Measurements from ENCODE around the gene SAMD14.
A peak's percentile ranks its signal among the peaks of the same experiment; 100 is the strongest.

The SAMD14 gene

GRCh38 chr17:50165066-50165465, 35.1 kb upstream of the SAMD14 start:
- DNase-seq (ENCODE audit: low spot score) = no peak

- no peak for DNase-seq (ENCODE audit: low spot score)
Measured at GRCh38 chr17:50164697-50164988, 34.7 kb upstream of the SAMD14 start.

GRCh38 chr17:50163843-50164696, 34.1 kb upstream of the SAMD14 start:
- no peak for DNase-seq (ENCODE audit: low spot score)

GRCh38 chr17:50162466-50163254, 32.7 kb upstream of the SAMD14 start:
- no peak for DNase-seq (ENCODE audit: low spot score)

- no peak for DNase-seq (ENCODE audit: low spot score)
Measured at GRCh38 chr17:50161911-50162288, 31.9 kb upstream of the SAMD14 start.

GRCh38 chr17:50161023-50161910, 31.3 kb upstream of the SAMD14 start:
- peak; percentile 94 for DNase-seq (ENCODE audit: low spot score)

- no peak for DNase-seq (ENCODE audit: low spot score)
Measured at GRCh38 chr17:50157891-50158290, 27.9 kb upstream of the SAMD14 start.

GRCh38 chr17:50155115-50155819, 25.3 kb upstream of the SAMD14 start:
- no peak for DNase-seq (ENCODE audit: low spot score)

GRCh38 chr17:50154604-50155003, 24.6 kb upstream of the SAMD14 start:
- no peak for DNase-seq (ENCODE audit: low spot score)

GRCh38 chr17:50153650-50154575, 24.0 kb upstream of the SAMD14 start:
- DNase-seq (ENCODE audit: low spot score) = no peak

GRCh38 chr17:50152736-50153135, 22.8 kb upstream of the SAMD14 start:
- DNase-seq (ENCODE audit: low spot score) = no peak

GRCh38 chr17:50151937-50152547, 22.1 kb upstream of the SAMD14 start:
- peak; percentile 96 for DNase-seq (ENCODE audit: low spot score)

- peak; percentile 91 for DNase-seq (ENCODE audit: low spot score)
Measured at GRCh38 chr17:50151041-50151936, 21.3 kb upstream of the SAMD14 start.

- no peak for DNase-seq (ENCODE audit: low spot score)
Measured at GRCh38 chr17:50150354-50151040, 20.5 kb upstream of the SAMD14 start, which contains the start of gene PPP1R9B. PPP1R9B (minus strand) TSS chr17:50150677; CDS start chr17:50150513, 164 bp downstream.

GRCh38 chr17:50149417-50150353, 19.7 kb upstream of the SAMD14 start:
- DNase-seq (ENCODE audit: low spot score) = no peak

GRCh38 chr17:50149091-50149416, 19.1 kb upstream of the SAMD14 start:
- no peak for DNase-seq (ENCODE audit: low spot score)

Measured in Ammon's horn (tissue), 1 donor.